Measurements from ENCODE around the gene ACSS3.

ACSS3 gene

DNA sequence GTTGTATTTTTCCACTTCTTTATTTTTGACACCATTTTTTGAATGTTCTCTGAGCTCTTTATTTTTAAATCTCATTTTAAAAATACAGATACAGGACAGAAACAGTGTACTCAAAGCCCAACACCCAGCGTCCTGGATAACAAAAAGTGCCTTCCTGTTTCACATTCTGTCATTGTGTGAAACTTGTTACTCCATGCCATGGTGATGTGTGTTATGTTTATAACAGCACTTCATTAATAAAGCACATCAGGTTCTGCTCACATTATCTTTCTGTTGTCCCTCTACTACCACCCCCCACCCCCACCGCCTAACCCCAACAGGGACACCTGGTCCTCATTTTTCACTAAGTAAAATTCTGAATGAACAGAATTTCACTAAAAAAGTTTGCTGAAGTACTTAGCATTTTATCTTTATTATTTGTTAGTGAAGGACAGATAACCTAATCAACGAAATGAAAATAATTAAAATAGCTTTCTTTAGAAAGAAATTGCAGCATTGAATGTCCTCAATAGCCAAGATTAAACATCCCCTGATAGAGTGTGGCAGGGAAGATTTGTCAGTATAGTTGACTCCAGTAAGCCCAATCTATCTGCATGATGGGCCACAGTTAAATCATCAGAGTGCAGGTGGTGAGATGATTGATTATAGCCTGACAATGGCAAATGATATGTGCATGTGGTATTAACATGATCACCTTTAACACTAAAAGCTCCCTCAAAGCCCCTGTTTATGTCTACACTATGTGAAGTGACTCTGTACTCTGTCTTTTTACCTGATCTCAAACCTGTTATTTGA lies 153.9 kb downstream of the ACSS3 start:
- no peak for DNase-seq

- DNase-seq = no peak
Measured at GRCh38 chr12:81245458-81245857, 167.6 kb downstream of the ACSS3 start.

DNA sequence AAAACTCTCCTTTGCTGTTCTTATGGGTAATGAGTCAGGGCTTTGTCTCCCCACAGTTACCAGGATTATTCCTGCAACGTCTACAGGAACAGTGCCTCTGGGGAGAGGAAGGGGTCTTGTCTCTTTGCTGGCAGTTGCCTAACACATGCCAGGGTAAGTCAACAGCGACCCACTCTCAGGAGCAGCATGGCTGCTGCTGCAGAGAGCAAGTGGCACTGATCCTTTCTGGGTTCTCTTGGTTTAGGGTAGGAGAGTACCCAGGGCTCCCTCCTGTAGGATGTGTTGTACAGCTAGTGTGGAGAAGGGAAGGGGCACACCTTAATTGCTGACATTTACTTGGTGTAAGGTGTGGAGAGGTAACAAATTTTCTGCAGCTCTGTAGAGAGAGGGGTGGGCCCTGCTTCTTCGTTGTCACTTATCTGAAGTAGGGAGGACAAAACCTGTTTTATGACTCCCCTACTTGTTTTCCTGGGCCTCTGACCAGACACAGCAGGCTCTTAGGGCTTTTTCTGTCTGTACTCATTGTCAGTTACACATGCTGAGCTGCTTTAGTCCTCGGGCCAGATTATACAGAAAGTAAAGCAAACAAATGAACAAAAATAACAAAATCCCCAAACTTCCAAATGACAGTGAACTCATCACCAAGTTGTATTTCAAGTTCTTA lies 168.2 kb downstream of the ACSS3 start:
- no peak for DNase-seq

GRCh38 chr12:81249976-81250375 lies 172.1 kb downstream of the ACSS3 start:
- no peak for DNase-seq

GRCh38 chr12:81252228-81252627 lies 174.3 kb downstream of the ACSS3 start:
- DNase-seq = no peak

- no peak for DNase-seq
Measured at GRCh38 chr12:81253360-81253759, 175.5 kb downstream of the ACSS3 start.

DNA sequence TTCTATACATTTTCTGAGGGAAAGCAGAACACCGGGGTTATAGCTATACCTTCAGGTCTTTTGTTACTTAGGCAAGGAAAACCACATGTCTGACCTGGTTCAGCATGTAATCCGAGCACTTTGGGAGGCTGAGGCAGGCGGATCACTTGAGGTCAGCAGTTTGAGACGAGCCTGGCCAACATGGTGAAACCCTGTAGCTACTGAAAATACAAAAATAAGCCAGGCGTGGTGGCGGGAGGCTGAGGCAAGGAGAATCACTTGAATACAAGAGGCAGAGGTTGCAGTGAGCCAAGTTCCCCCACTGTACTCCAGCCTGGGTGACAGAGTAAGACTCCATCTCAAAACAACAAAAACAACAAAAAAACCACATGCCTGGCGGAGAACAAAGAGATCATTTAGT lies 177.6 kb downstream of the ACSS3 start:
- DNase-seq = no peak

- no peak for DNase-seq
Measured at GRCh38 chr12:81255947-81256346, 178.1 kb downstream of the ACSS3 start.

DNA sequence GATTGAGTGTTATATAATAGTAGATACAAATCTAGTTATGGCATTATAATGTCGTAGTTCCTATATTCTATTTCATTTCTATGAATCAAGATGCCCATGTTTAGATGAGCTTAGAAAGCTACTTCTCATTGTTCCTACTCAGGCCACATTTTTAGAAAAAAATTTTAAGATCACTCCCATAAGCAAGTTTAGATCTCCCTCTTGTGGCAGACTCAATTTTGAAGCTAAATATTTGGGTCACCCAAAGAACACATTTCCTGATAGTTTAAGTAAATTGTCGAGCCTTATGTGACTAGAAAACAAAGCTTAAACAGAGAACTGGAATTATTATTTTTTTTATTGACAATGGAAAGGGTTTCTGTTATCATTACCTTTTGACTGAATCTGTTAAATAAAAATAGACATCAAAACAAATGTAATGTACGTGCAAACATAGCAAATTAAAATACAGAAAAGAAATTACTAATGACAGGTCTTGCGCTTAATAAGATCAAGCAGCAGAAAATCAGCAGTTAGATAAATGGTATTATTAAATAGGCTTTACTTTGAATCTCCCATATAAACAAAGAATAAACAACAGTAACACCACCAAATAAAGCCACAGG lies 180.2 kb downstream of the ACSS3 start:
- no peak for DNase-seq

GRCh38 chr12:81259360-81259759 lies 181.5 kb downstream of the ACSS3 start:
- no peak for DNase-seq

DNA sequence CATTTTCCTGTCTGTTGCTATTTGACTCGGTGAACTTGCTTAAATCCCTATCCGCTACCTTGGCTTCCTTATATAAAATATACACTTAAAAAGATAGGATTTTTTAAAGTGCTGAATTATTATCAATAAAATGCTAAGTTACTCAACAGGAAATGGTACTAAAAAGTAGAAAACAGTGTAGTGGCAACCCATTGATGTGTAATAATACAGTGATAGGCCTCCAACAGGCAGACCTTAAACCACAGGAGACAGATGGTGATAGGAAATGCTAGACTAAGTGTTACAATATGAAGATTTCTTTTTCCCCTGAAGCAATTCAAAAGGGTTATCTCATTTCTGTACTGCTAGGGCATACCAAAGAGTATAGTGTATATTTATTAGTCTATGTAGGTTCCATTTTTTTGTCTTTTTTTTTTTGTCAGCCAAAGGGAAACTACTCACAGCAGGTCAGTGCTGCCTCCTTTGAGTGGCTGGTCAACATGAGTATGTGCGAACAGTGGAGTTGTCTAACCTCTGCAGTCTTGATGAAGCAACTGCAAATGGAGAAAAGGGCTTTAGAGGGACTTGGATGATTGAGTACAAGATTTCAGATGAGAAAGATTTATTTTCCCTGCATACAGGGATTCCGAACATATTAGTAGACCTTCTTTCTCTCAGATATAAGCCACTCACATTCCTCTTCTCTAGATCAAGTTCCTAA lies 183.8 kb downstream of the ACSS3 start:
- no peak for DNase-seq

- DNase-seq = no peak
Measured at GRCh38 chr12:81263072-81263471, 185.2 kb downstream of the ACSS3 start.

DNA sequence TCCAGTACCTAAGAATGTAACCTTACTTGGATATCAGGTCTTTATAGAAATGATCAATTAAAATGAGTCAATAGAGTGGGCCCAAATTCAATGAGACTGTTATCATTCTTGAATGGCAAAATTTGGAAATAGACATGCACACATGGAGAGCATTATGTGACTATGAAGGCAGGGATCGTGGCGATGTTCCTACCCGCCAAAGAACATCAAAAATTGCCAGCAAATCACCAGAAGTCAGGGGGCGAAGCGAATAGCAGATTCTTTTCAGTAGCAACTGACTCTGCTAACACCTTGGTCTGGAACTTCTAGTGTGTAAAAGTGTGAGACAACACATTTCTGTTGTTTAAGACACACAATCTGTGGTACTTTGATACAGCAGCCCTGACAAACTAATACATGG lies 192.5 kb downstream of the ACSS3 start:
- no peak for DNase-seq

- no peak for DNase-seq
Measured at GRCh38 chr12:81274637-81275529, 197.0 kb downstream of the ACSS3 start.

DNA sequence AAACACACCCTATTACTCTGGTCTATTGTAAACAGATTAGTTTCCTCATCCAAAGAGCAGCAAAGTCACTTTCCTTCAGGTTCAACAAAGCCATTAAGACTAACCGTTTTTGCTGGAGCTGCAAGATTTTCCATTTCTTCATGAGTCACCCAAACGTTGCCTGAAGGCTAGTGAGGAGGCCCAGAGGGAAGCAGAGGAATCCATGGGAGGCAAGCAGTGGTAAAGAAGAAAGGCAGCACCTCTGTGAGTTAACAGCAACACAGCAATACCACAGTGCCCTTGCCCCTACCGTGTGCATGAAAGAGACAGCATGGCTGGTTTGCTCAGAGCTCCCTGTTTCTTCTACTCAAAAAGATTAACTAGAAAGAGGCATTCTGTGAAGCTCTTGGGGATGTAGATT lies 206.3 kb downstream of the ACSS3 start:
- no peak for DNase-seq

GRCh38 chr12:81288651-81289050 lies 210.8 kb downstream of the ACSS3 start:
- DNase-seq = no peak

DNA sequence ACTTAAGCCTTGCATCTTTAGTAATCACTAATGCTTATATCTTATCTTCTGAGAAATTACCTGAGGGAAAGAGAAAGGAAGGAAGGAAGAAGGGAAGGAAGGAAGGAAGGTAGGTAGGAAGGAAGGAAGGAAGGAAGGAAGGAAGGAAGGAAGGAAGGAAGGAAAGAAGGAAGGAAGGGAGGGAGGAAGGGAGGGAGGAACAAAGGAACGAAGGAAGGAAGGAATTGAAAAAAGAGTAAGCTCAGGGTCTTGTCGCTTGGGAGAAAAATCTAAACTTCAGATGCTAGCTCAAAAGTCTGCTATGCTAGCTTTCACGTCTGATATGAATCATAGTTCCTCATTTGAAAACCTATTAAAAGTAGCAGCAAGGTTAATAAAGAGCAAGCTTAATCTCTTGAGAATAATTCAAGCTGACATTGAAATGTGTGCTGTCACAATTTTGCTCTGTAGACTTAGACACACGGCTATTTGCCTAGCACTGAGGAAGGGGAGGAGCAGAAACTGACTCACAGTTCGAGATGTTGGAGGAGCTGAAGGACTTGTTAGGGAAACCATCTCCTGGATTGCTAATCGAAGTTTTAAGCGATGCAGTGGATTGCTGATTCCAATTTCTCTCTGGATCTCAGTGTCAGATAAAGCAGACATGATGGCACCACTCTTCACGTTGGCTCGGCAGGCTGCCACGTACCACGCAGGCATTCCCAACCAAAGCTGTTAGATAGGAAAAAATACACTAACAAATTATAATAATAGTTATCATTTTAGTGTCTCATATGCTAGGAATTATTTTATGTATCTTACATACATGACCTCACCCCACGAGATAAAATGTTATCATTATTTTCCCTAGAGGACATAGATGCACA lies 216.7 kb downstream of the ACSS3 start:
- no peak for DNase-seq

GRCh38 chr12:81295251-81295650 lies 217.4 kb downstream of the ACSS3 start:
- DNase-seq = no peak

GRCh38 chr12:81296556-81297305 lies 218.9 kb downstream of the ACSS3 start:
- DNase-seq = no peak

GRCh38 chr12:81297601-81298000 lies 219.7 kb downstream of the ACSS3 start:
- no peak for DNase-seq

DNA sequence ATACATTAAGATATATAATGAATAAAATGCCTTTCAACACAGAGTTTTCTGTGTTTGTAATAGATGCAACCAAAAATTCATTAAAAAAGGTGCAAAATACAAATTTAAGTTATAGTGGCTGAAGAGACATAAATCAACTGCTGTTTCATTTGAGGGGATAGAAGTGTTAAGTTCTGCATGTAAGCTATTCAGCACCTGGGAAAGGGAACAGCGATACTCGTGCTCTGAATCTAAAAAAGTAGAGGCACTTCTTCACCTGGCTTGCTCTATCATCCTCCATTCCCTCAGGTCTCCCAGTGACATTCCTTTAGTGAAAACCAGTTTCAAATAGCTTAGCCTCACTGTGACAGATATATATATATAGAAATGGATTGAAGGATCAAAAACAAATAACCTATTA lies 222.6 kb downstream of the ACSS3 start:
- no peak for DNase-seq
